Measurements from ENCODE around the gene FBXO42. TPM values are rescaled to one million over a fixed set of nuclear protein-coding genes. Genes with fewer than 3 reads are reported as not detected.
A peak's percentile ranks its signal among the peaks of the same experiment; 100 is the strongest.

The FBXO42 gene
- total RNA-seq, 1 donor from 2014 or later: 24.3 TPM

DNA sequence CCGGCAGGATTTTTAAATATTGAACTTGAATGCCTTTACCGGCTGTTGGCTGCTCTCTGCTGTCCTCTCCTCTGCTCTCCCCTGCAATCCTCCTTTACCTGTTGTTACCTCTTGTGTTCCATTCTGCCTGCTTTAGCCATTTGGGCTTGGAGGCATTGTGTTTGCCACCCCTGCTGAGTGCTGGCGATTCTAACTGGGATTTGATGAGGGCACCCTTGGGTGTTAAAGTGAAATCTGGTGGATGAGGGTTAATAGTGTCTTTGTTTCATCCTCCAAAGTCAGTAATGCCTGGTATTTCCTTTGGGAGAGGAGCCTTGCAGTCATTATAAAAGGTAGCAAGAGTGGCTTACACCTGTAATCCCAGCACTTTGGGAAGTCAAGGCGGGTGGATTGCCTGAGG, 24.7 kb upstream of the FBXO42 start:
- no peaks in the 10 kb centered on the region for H3K9me3 Mint-ChIP-seq
- DNase-seq (ENCODE audit: low read depth, low spot score): no peak
- TF ChIP-seq, protein P1, sequence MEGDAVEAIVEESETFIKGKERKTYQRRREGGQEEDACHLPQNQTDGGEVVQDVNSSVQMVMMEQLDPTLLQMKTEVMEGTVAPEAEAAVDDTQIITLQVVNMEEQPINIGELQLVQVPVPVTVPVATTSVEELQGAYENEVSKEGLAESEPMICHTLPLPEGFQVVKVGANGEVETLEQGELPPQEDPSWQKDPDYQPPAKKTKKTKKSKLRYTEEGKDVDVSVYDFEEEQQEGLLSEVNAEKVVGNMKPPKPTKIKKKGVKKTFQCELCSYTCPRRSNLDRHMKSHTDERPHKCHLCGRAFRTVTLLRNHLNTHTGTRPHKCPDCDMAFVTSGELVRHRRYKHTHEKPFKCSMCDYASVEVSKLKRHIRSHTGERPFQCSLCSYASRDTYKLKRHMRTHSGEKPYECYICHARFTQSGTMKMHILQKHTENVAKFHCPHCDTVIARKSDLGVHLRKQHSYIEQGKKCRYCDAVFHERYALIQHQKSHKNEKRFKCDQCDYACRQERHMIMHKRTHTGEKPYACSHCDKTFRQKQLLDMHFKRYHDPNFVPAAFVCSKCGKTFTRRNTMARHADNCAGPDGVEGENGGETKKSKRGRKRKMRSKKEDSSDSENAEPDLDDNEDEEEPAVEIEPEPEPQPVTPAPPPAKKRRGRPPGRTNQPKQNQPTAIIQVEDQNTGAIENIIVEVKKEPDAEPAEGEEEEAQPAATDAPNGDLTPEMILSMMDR (conservative IDR thresholded peaks at IDR 0.05): no peak
- H3K27me3 Mint-ChIP-seq (ENCODE audit: low read depth): no peaks in the 10 kb centered on the region
- H3K36me3 Mint-ChIP-seq (ENCODE audit: low read depth): no peaks in the 10 kb centered on the region
- H3K27ac Mint-ChIP-seq (ENCODE audit: unreplicated experiment): no peak overlapping the region
- H3K4me1 Mint-ChIP-seq: peaks cover 40% of the 10 kb centered on the region
- H3K4me3 Mint-ChIP-seq: no peak overlapping the region

DNA sequence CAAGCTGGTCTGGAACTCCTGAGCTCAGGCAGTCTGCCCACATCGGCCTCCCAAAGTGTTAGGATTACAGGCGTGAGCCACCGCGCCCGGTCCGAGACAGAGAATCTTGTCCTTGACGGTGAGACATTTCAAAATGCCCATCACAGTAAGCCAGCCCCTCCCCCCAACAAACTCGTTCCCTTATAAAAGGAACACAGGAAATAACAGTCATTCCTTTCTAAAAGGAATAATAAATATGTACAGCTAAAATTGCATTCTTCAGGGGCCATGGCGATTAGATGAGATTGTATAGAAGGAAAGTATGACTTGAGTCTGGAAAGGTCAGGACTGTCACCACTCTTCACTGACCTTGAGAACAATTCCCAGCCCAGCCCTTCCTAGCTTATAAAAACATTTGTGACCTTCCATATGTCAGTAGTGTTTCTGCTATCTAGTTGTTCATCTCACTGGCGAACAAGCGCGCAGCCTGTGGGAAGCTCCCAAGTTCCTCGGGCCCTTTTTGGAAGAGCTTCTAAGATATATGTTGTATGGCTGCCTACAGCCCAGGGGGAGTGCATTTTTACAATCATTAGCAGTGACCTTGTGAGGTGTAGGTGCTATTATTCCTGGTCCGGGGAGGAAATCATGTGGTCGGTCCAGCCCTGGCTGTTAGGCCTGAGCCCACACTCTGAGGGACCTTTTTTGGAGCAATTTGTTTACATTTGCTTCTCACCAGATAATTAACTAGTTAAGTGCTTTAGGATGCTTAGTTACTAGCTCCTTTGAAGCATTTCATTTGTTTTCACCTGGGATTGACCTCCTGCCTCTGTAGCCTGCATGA, 23.5 kb upstream of the FBXO42 start:
- DNase-seq (ENCODE audit: low read depth, low spot score): no peak
- Mint-ChIP-seq H3K4me3 (no peak overlapping the region), H3K4me1 (peaks cover 44% of the 10 kb centered on the region), H3K9me3 (no peaks in the 10 kb centered on the region), H3K27me3 (ENCODE audit: low read depth) (no peaks in the 10 kb centered on the region), H3K36me3 (ENCODE audit: low read depth) (no peaks in the 10 kb centered on the region), H3K27ac (ENCODE audit: unreplicated experiment) (no peak overlapping the region)
- TF ChIP-seq, protein P1 (conservative IDR thresholded peaks at IDR 0.05): no peak

DNA sequence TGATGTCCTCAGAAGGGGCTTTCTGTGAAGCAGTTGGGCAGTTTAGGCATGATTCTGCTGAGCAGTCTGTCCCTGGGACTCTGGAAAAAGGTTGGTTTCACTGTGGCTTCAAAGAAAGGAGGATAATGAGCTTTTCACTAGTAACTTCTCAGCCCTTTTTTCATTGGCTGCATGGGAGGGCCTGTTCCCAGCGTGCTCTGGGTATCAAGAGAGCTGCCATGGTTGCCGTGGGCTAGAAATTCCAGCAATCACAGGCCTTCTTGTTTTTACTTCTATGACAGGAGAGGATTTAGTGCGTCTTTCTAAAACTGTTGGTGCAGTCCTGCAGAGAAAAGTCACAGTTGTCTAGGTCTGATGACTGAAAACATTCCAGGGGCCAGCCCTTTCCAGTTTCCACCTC, 22.0 kb upstream of the FBXO42 start:
- H3K4me3 Mint-ChIP-seq: peak overlapping the region; percentile 52
- H3K27me3 Mint-ChIP-seq (ENCODE audit: low read depth): no peaks in the 10 kb centered on the region
- H3K4me1 Mint-ChIP-seq: peaks cover 45% of the 10 kb centered on the region
- H3K36me3 Mint-ChIP-seq (ENCODE audit: low read depth): no peaks in the 10 kb centered on the region
- H3K9me3 Mint-ChIP-seq: no peaks in the 10 kb centered on the region
- H3K27ac Mint-ChIP-seq (ENCODE audit: unreplicated experiment): no peak overlapping the region
- no peak for DNase-seq (ENCODE audit: low read depth, low spot score)
- TF ChIP-seq, protein P1 (conservative IDR thresholded peaks at IDR 0.05): no peak

DNA sequence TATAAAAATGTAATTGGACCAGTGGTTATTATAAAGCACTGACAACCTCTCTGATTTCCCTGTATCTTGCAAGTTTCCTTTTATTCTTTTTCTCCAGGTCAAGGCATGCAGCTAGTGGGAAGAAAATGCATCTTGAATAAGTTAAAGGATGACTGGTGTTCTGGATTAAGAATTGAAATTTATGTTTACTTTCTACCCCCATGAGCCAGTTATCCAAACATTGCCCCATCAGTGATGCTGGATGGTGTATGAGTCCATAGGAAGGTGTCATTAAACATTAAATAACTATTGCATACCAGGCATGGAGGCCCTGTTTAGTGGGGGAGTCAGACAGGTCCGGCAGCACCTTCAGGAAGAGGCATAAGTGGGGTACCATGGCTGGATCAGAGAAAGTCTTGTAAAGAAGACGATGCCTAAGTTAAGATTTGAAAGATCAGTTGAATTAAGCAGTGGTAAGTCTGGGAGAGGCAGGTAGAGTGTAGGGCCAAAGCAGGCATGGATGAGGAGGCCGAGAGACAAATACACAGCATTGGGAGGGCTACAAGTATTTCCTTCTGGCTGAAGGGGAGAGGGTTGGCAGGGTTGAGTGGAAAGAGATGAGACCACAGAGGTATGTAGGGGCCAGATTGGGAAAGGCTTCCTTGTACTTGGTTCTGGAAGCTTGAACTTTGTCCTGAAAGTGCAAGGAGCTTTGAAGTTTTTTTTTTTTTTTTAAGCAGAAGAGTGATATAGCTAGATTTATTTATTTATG, 20.4 kb upstream of the FBXO42 start:
- Mint-ChIP-seq H3K4me3 (peak overlapping the region; percentile 17), H3K27ac (ENCODE audit: unreplicated experiment) (no peak overlapping the region)

DNA sequence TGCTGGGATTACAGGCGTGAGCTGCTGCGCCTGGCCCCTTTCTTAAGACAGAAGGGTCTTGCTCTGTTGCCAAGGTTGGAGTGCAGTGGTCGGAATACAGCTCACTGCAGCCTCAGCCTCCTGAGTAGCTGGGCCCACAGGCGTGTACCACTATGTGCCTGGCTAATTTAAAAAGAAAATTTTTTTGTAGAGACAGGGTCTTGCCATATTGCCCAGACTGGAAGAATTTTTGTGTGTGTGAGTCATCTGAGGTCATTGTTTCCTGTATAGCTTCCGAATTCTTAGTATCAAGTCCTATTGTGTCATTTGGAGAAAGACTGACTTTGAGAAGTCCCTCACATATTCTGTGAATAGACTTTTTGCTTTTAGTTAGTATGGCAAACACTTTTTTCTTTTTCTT, 19.4 kb upstream of the FBXO42 start:
- H3K4me1 Mint-ChIP-seq: peaks cover 53% of the 10 kb centered on the region
- no peak overlapping the region for H3K27ac Mint-ChIP-seq (ENCODE audit: unreplicated experiment)
- peak overlapping the region; percentile 42 for H3K4me3 Mint-ChIP-seq
- TF ChIP-seq, protein P1 (conservative IDR thresholded peaks at IDR 0.05): no peak
- H3K27me3 Mint-ChIP-seq (ENCODE audit: low read depth): no peaks in the 10 kb centered on the region
- H3K36me3 Mint-ChIP-seq (ENCODE audit: low read depth): no peaks in the 10 kb centered on the region
- no peaks in the 10 kb centered on the region for H3K9me3 Mint-ChIP-seq
- DNase-seq (ENCODE audit: low read depth, low spot score): no peak

More for the DNA sequence above, 20.4 kb upstream of the FBXO42 start:
- Mint-ChIP-seq H3K9me3 (no peaks in the 10 kb centered on the region), H3K36me3 (ENCODE audit: low read depth) (no peaks in the 10 kb centered on the region), H3K4me1 (peaks cover 58% of the 10 kb centered on the region), H3K27me3 (ENCODE audit: low read depth) (no peaks in the 10 kb centered on the region)
- DNase-seq (ENCODE audit: low read depth, low spot score): no peak
- TF ChIP-seq, protein P1 (conservative IDR thresholded peaks at IDR 0.05): no peak

All from neural crest cell (in vitro differentiated cells).